H9 (cell line): ENCODE data around the gene VPS26A. TPM values are rescaled to one million over a fixed set of nuclear protein-coding genes. Genes with fewer than 3 reads are reported as not detected.

ENCODE experiments used
- DNase-seq: peaks from one replicate; pipeline ENCODE4 v3.0.0-alpha.2; 2017
- H2AFZ ChIP-seq: one replicate; pipeline ENCODE4 v1.6.1; 2013; ENCODE audit warnings: mild to moderate bottlenecking, low read length, control low read depth, moderate library complexity
- H2AK5ac ChIP-seq: 2 replicates; pipeline ENCODE4 v1.6.1; 2013; ENCODE audit warnings: low read length, control low read depth, mixed read lengths; ENCODE audit not compliant: insufficient read length
- H2BK120ac ChIP-seq: one replicate; pipeline ENCODE4 v1.6.1; 2013; ENCODE audit warnings: low read depth, mild to moderate bottlenecking, low read length, control low read depth, inconsistent platforms; ENCODE audit not compliant: poor library complexity, severe bottlenecking
- H2BK12ac ChIP-seq: 2 replicates; pipeline ENCODE4 v1.6.1; 2013; ENCODE audit warnings: low read length, control low read depth, mixed read lengths, low read depth; ENCODE audit not compliant: insufficient read length
- H2BK15ac ChIP-seq: 2 replicates; pipeline ENCODE4 v1.6.1; 2013; ENCODE audit warnings: low read depth, low read length, control low read depth
- H2BK20ac ChIP-seq: one replicate; pipeline ENCODE4 v1.6.1; 2013; ENCODE audit warnings: low read depth, mild to moderate bottlenecking, low read length, control low read depth, inconsistent platforms; ENCODE audit not compliant: poor library complexity, severe bottlenecking
- H2BK5ac ChIP-seq: 2 replicates; pipeline ENCODE4 v1.6.1; 2013; ENCODE audit warnings: low read length, control low read depth, mixed read lengths; ENCODE audit not compliant: insufficient read length
- H3K14ac ChIP-seq: 2 replicates; pipeline ENCODE4 v1.6.1; 2013; ENCODE audit warnings: low read length, control low read depth; ENCODE audit not compliant: insufficient read depth
- H3K18ac ChIP-seq: 2 replicates; pipeline ENCODE4 v1.6.1; 2013; ENCODE audit warnings: low read depth, mild to moderate bottlenecking, mixed read lengths, low read length, control low read depth; ENCODE audit not compliant: insufficient read length
- H3K23ac ChIP-seq: 2 replicates; pipeline ENCODE4 v1.6.1; 2013; ENCODE audit warnings: low read length, control low read depth, mixed read lengths, low read depth; ENCODE audit not compliant: insufficient read length
- H3K23me2 ChIP-seq: 2 replicates; pipeline ENCODE4 v1.6.1; 2013; ENCODE audit warnings: low read depth, mild to moderate bottlenecking, mixed read lengths, low read length, control low read depth; ENCODE audit not compliant: insufficient read length, poor library complexity, severe bottlenecking
- H3K27ac ChIP-seq: 2 replicates; pipeline ENCODE4 v1.5.1; 2013; ENCODE audit warnings: low read length, control low read depth, mixed read lengths, low read depth; ENCODE audit not compliant: insufficient read length
- H3K27me3 ChIP-seq: 2 replicates; pipeline ENCODE4 v1.6.1; 2013; ENCODE audit warnings: low read length, control low read depth, inconsistent platforms; ENCODE audit not compliant: insufficient read depth
- H3K4ac ChIP-seq: 2 replicates; pipeline ENCODE4 v1.6.1; 2013; ENCODE audit warnings: low read depth, mild to moderate bottlenecking, control low read depth, inconsistent platforms, low read length, moderate library complexity
- H3K4me1 ChIP-seq: 2 replicates; pipeline ENCODE4 v1.6.1; 2013; ENCODE audit warnings: low read length, control low read depth, inconsistent platforms; ENCODE audit not compliant: insufficient read depth
- H3K4me2 ChIP-seq: 2 replicates; pipeline ENCODE4 v1.6.1; 2013; ENCODE audit warnings: low read length, control low read depth, mixed read lengths; ENCODE audit not compliant: insufficient read length, insufficient read depth
- H3K56ac ChIP-seq: 2 replicates; pipeline ENCODE4 v1.6.1; 2013; ENCODE audit warnings: low read depth, mild to moderate bottlenecking, mixed read lengths, low read length, control low read depth; ENCODE audit not compliant: insufficient read length
- H3K79me1 ChIP-seq: 2 replicates; pipeline ENCODE4 v1.6.1; 2013; ENCODE audit warnings: low read depth, mild to moderate bottlenecking, moderate library complexity, low read length, control low read depth, inconsistent platforms; ENCODE audit not compliant: insufficient read depth, poor library complexity, severe bottlenecking
- H3K79me2 ChIP-seq: 2 replicates; pipeline ENCODE4 v1.6.1; 2013; ENCODE audit warnings: low read length, control low read depth, inconsistent platforms; ENCODE audit not compliant: insufficient read depth
- H3K9ac ChIP-seq: 2 replicates; pipeline ENCODE4 v1.6.1; 2013; ENCODE audit warnings: low read length, control low read depth, mixed read lengths; ENCODE audit not compliant: insufficient read length; ENCODE audit errors: extremely low read depth
- H3K9me3 ChIP-seq: one replicate; pipeline ENCODE4 v1.6.1; 2013; ENCODE audit warnings: low read depth, low read length, inconsistent platforms; ENCODE audit not compliant: control insufficient read depth
- H3T11ph ChIP-seq: one replicate; pipeline ENCODE4 v1.6.1; 2013; ENCODE audit warnings: mild to moderate bottlenecking, low read length, control low read depth, inconsistent platforms
- H4K20me1 ChIP-seq: one replicate; pipeline ENCODE4 v1.6.1; 2013; ENCODE audit not compliant: control insufficient read depth, insufficient read length, insufficient read depth
- H4K5ac ChIP-seq: 2 replicates; pipeline ENCODE4 v1.6.1; 2013; ENCODE audit warnings: low read depth, mild to moderate bottlenecking, mixed read lengths, low read length, control low read depth; ENCODE audit not compliant: insufficient read length
- H4K8ac ChIP-seq: replicated peaks from 2 replicates; pipeline ENCODE4 v1.6.1; 2013; ENCODE audit warnings: low read length, control low read depth, mixed read lengths, low read depth; ENCODE audit not compliant: insufficient read length
- H4K91ac ChIP-seq: 2 replicates; pipeline ENCODE4 v1.6.1; 2013; ENCODE audit warnings: low read depth, mild to moderate bottlenecking, moderate library complexity, mixed read lengths, low read length, control low read depth; ENCODE audit not compliant: insufficient read length
- H3K27ac Mint-ChIP-seq, 3 experiments: 2 replicates in 2 of 3; 3 replicates in 1 of 3; pipeline ENCODE4 v1.8.0; 2020 to 2021; ENCODE audit warnings: mixed read lengths in 3 of 3, mild to moderate bottlenecking in 1 of 3, moderate library complexity in 1 of 3
- H3K27me3 Mint-ChIP-seq: 2 replicates; pipeline ENCODE4 v1.8.0; 2021; ENCODE audit warnings: low read depth, mild to moderate bottlenecking, moderate library complexity, mixed read lengths
- H3K36me3 Mint-ChIP-seq, 3 experiments: 2 replicates in 2 of 3; 3 replicates in 1 of 3; pipeline ENCODE4 v1.8.0; 2020 to 2021; ENCODE audit warnings: low read depth in 3 of 3, mixed read lengths in 3 of 3; ENCODE audit not compliant: insufficient read depth in 1 of 3
- H3K4me1 Mint-ChIP-seq, 2 experiments: 2 replicates each; pipeline ENCODE4 v1.8.0; 2020; ENCODE audit warnings: mixed read lengths in 2 of 2
- H3K4me3 Mint-ChIP-seq, 2 experiments: 2 replicates in 1 of 2; 3 replicates in 1 of 2; pipeline ENCODE4 v1.8.0; 2020 to 2021; ENCODE audit warnings: mild to moderate bottlenecking in 2 of 2, mixed read lengths in 2 of 2, moderate library complexity in 1 of 2
- H3K9me3 Mint-ChIP-seq, 2 experiments: 2 replicates in 1 of 2; 3 replicates in 1 of 2; pipeline ENCODE4 v1.8.0; 2020; ENCODE audit warnings: mild to moderate bottlenecking in 2 of 2, mixed read lengths in 2 of 2, moderate library complexity in 1 of 2
- WGBS: extraction: QIAGEN DNeasy Blood & Tissue Kit; methylation state at CpG from one replicate; pipeline ENCODE4 v1.1.7; 2013; ENCODE audit warnings: missing lambda C conversion rate, low lambda C conversion rate, mixed read lengths; ENCODE audit not compliant: insufficient read length; ENCODE audit errors: extremely low coverage; 5-methylcytosine and 5-hydroxymethylcytosine counted together
- total RNA-seq: library from RNA; stranded (reverse); gene quantifications from 2 replicates; pipeline ENCODE4 v1.2.1, GENCODE V29; 2021
- TF ChIP-seq, protein P1 (sequence below): fragments of 200-600 bp; sonication (generic); conservative IDR thresholded peaks from 3 replicates; pipeline ENCODE4 v1.8.0; 2021; ENCODE audit warnings: antibody characterized with exemption, mild to moderate bottlenecking

VPS26A gene
- total RNA-seq, 1 experiment from 2014 or later = 41.8 TPM

DNA sequence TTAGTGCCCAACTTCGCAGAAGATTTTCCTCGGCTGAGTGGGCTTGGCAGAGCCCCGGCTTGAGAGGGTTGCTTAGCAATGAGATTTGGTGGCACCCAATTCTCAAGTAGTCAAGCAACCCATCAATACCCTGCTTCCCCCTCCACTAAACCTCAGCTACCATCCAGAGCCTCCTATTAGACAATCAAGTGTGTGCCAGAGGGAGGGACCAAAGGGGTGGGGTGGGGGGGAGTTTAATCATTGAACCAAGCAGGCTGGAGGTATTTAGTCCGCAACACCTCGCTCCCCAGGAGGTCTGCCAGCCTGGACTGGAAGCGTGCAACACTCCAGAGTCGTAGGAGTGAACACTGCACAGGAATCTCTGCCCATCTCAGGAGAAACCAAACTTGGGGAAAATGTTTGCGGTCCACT, 96.1 kb downstream of the VPS26A start, which contains the start of gene HKDC1:
Gene HKDC1, plus strand, starts transcription at position 292 of the 411 bp plus-strand sequence. Its CDS starts 104 bp downstream, at position 396.
- Histone ChIP-seq H2BK15ac (no peak within 1 kb of the TSS), H3K9ac (no peak within 1 kb of the TSS), H3K9me3 (no peaks in the 10 kb centered on the region), H3T11ph (no peak within 1 kb of the TSS), H2BK5ac (no peak within 1 kb of the TSS), H2BK12ac (no peak within 1 kb of the TSS), H3K18ac (no peak within 1 kb of the TSS), H3K27ac (no peak within 1 kb of the TSS), H3K14ac (no peak within 1 kb of the TSS), H3K56ac (no peak within 1 kb of the TSS), H3K23ac (no peak within 1 kb of the TSS), H2AK5ac (no peak within 1 kb of the TSS), H3K4ac (no peak within 1 kb of the TSS), H3K4me2 (no peak within 1 kb of the TSS), H3K27me3 (no peaks in the 10 kb centered on the region), H3K79me1 (no peaks in the 10 kb centered on the region), H4K5ac (no peak within 1 kb of the TSS), H3K23me2 (no peaks in the 10 kb centered on the region), H4K8ac (no peak within 1 kb of the TSS), H2BK20ac (no peak within 1 kb of the TSS), H3K4me1 (peaks cover 4% of the 10 kb centered on the region; the same call in 1 of the 2 replicates), H4K91ac (no peak within 1 kb of the TSS), H2BK120ac (no peak within 1 kb of the TSS), H4K20me1 (no peaks in the 10 kb centered on the region), H2AFZ (no peak within 1 kb of the TSS), H3K79me2 (no peaks in the 10 kb centered on the region)
- no CpG with 5 or more reads among the region's 8 CpGs for WGBS
- H3K4me1 Mint-ChIP-seq = peaks cover 10% of the 10 kb centered on the region in 2 experiments
- H3K27me3 Mint-ChIP-seq = no peaks in the 10 kb centered on the region
- TF ChIP-seq, protein P1, sequence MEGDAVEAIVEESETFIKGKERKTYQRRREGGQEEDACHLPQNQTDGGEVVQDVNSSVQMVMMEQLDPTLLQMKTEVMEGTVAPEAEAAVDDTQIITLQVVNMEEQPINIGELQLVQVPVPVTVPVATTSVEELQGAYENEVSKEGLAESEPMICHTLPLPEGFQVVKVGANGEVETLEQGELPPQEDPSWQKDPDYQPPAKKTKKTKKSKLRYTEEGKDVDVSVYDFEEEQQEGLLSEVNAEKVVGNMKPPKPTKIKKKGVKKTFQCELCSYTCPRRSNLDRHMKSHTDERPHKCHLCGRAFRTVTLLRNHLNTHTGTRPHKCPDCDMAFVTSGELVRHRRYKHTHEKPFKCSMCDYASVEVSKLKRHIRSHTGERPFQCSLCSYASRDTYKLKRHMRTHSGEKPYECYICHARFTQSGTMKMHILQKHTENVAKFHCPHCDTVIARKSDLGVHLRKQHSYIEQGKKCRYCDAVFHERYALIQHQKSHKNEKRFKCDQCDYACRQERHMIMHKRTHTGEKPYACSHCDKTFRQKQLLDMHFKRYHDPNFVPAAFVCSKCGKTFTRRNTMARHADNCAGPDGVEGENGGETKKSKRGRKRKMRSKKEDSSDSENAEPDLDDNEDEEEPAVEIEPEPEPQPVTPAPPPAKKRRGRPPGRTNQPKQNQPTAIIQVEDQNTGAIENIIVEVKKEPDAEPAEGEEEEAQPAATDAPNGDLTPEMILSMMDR = no peak
- H3K9me3 Mint-ChIP-seq = no peaks in the 10 kb centered on the region
- no peaks in the 10 kb centered on the region for H3K36me3 Mint-ChIP-seq
- H3K4me3 Mint-ChIP-seq = no peak within 1 kb of the TSS
- no peak for DNase-seq
- H3K27ac Mint-ChIP-seq = no peak within 1 kb of the TSS
